Thymus (tissue), 11 donors: ENCODE measurements around the gene EIF1. TPM values are rescaled to one million over a fixed set of nuclear protein-coding genes. Genes with fewer than 3 reads are reported as not detected.

Source experiments
- DNase-seq, 9 donors: peaks; one replicate each; pipeline ENCODE4 v3.0.0-alpha.2; 2013; ENCODE audit warnings: low spot score in 9 of 9, low read depth in 6 of 9, missing footprints in 1 of 9
- H3K27ac ChIP-seq, 2 donors: one replicate each; pipeline ENCODE4 v1.5.1; 2013; ENCODE audit warnings: control low read depth in 1 of 2, low read depth in 1 of 2, low read length in 1 of 2, mild to moderate bottlenecking in 1 of 2, moderate library complexity in 1 of 2
- H3K27me3 ChIP-seq, 2 donors: one replicate each; pipeline ENCODE4 v1.5.1; 2013; ENCODE audit warnings: low read length in 1 of 2; ENCODE audit not compliant: control insufficient read depth in 2 of 2, insufficient read depth in 1 of 2
- H3K36me3 ChIP-seq, 2 donors: one replicate each; pipeline ENCODE4 v1.5.1; 2013; ENCODE audit warnings: low read length in 1 of 2, mild to moderate bottlenecking in 1 of 2, moderate library complexity in 1 of 2; ENCODE audit not compliant: control insufficient read depth in 2 of 2, insufficient read depth in 2 of 2
- H3K4me1 ChIP-seq, 2 donors: one replicate each; pipeline ENCODE4 v1.5.1; 2013; ENCODE audit warnings: low read length in 2 of 2; ENCODE audit not compliant: control insufficient read depth in 2 of 2, insufficient read depth in 2 of 2
- H3K4me3 ChIP-seq, 2 donors: one replicate each; pipeline ENCODE4 v1.5.1; 2013; ENCODE audit warnings: low read length in 2 of 2, control low read depth in 1 of 2, mild to moderate bottlenecking in 1 of 2
- H3K9me3 ChIP-seq, 2 donors: one replicate each; pipeline ENCODE4 v1.5.1; 2013; ENCODE audit warnings: low read length in 1 of 2, mild to moderate bottlenecking in 1 of 2; ENCODE audit not compliant: control insufficient read depth in 2 of 2, insufficient read depth in 1 of 2
- WGBS: extraction: QIAGEN DNeasy Blood & Tissue Kit; methylation state at CpG from one replicate; pipeline ENCODE4 v1.1.7; 2013; 5-methylcytosine and 5-hydroxymethylcytosine counted together
- polyA plus RNA-seq: library from polyadenylated mRNA; stranded (reverse); fragments of 200-250 nt; gene quantifications from one replicate; pipeline ENCODE4 v1.2.3, GENCODE V29; 2013
- total RNA-seq: library from RNA; stranded (reverse); fragments of 120-200 nt; gene quantifications from one replicate; pipeline ENCODE4 v1.2.4, GENCODE V29; 2013
- donor health status: healthy.

Gene EIF1
- total and polyA plus RNA-seq, 2 donors: 145 to 1,051 TPM

- Histone ChIP-seq H3K4me3 (no peak overlapping the region), H3K27me3 (peaks cover 0 to 4% of the 10 kb centered on the region in 2 donors), H3K9me3 (no peaks in the 10 kb centered on the region), H3K4me1 (peaks cover 0 to 7% of the 10 kb centered on the region in 2 donors), H3K27ac (no peak overlapping the region), H3K36me3 (no peaks in the 10 kb centered on the region)
- DNase-seq: no peak
- WGBS: 84% methylated on average over 12 of the region's 12 CpGs
Measured at GRCh38 chr17:41723801-41724475, 35.3 kb downstream of the EIF1 start.

DNA sequence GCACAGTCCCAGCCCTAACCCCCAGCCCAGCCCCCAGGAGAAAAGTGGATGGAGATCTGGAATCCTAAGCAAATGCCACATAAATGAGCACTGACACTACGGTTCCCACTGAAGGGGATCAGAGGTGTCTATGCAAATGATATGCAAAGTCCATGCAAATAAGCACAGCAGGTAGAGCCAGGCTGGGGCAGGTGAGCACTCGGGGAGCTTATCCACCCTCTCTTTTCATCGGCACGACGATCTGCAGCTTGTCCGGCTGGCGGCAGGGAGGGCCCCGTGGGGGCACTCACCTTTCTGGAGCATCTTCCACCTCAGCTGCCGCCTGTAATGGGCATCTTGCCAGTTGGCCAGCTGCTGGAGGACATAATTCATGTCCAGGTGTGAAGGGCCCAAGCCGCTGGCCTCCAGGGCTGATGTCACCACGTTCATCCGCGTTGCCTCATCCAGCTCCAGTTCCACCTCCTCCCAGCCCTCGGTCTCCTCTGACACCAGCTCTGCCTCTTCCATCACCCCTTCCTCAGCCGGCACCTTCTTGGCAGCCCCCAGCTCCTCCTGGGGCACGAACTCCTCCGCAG, 35.9 kb downstream of the EIF1 start:
- no peak for DNase-seq
- peaks cover 0 to 4% of the 10 kb centered on the region in 2 donors for H3K27me3 ChIP-seq
- H3K4me1 ChIP-seq: peaks cover 0 to 6% of the 10 kb centered on the region in 2 donors
- H3K4me3 ChIP-seq: no peak overlapping the region
- WGBS: 81% methylated on average over 17 of the region's 17 CpGs
- no peaks in the 10 kb centered on the region for H3K36me3 ChIP-seq
- H3K27ac ChIP-seq: no peak overlapping the region
- no peaks in the 10 kb centered on the region for H3K9me3 ChIP-seq

GRCh38 chr17:41725134-41725533, 36.4 kb downstream of the EIF1 start:
- no peak for DNase-seq
- Histone ChIP-seq H3K36me3 (no peaks in the 10 kb centered on the region), H3K9me3 (no peaks in the 10 kb centered on the region), H3K4me1 (peaks cover 0 to 6% of the 10 kb centered on the region in 2 donors), H3K27me3 (peaks cover 0 to 6% of the 10 kb centered on the region in 2 donors), H3K4me3 (no peak overlapping the region), H3K27ac (no peak overlapping the region)
- WGBS: 97% methylated on average over 5 of the region's 5 CpGs

GRCh38 chr17:41728056-41728455, 39.4 kb downstream of the EIF1 start:
- Histone ChIP-seq H3K27me3 (peaks cover 10 to 35% of the 10 kb centered on the region in 2 donors), H3K4me3 (no peak overlapping the region), H3K27ac (no peak overlapping the region), H3K4me1 (peaks cover 0 to 6% of the 10 kb centered on the region in 2 donors), H3K9me3 (no peaks in the 10 kb centered on the region), H3K36me3 (no peaks in the 10 kb centered on the region)
- no peak for DNase-seq
- WGBS: 79% methylated on average over 12 of the region's 12 CpGs

GRCh38 chr17:41730479-41730878, 41.8 kb downstream of the EIF1 start:
- no peak for DNase-seq
- H3K4me3 ChIP-seq: no peak overlapping the region
- peaks cover 0 to 21% of the 10 kb centered on the region in 2 donors for H3K4me1 ChIP-seq
- no peaks in the 10 kb centered on the region for H3K36me3 ChIP-seq
- H3K9me3 ChIP-seq: no peaks in the 10 kb centered on the region
- H3K27ac ChIP-seq: no peak overlapping the region
- peaks cover 32 to 57% of the 10 kb centered on the region in 2 donors for H3K27me3 ChIP-seq
- WGBS: 49% methylated on average over 4 of the region's 4 CpGs

DNA sequence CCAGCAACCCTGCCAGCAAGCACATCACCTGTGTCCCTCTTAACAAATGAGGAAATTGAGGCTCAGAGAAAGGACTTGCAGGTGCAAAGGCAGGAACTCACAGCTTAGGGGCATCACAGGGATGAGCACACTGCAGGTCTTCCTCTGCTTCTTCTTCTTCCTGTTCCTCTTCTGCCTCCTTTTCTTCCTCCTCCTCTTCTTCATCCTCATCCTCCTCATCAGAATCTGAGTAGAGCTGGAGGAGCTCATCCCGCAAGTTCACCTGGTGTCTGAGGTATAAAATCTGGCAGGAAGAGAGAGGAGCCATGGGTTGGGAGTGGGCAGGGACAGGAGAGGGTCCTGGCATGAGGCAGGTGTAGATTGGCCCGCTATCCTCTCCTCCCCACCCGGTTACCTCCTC, 43.2 kb downstream of the EIF1 start:
- Histone ChIP-seq H3K27ac (no peak overlapping the region), H3K27me3 (peaks cover 41 to 71% of the 10 kb centered on the region in 2 donors), H3K4me3 (no peak overlapping the region), H3K36me3 (no peaks in the 10 kb centered on the region), H3K4me1 (peaks cover 0 to 20% of the 10 kb centered on the region in 2 donors), H3K9me3 (no peaks in the 10 kb centered on the region)
- no peak for DNase-seq
- 64% methylated on average over 3 of the region's 3 CpGs for WGBS

GRCh38 chr17:41733348-41734138, 44.9 kb downstream of the EIF1 start:
- Histone ChIP-seq H3K27me3 (peaks cover 47 to 80% of the 10 kb centered on the region in 2 donors), H3K9me3 (no peaks in the 10 kb centered on the region), H3K27ac (no peak overlapping the region), H3K36me3 (no peaks in the 10 kb centered on the region), H3K4me1 (peaks cover 0 to 20% of the 10 kb centered on the region in 2 donors), H3K4me3 (peak overlapping the region in 1 of 2 donors; percentile 10)
- no peak for DNase-seq
- WGBS: 18% methylated on average over 40 of the region's 40 CpGs

GRCh38 chr17:41734139-41734948, 45.7 kb downstream of the EIF1 start, which contains the start of gene HAP1:
Gene HAP1, minus strand, starts transcription at chr17:41734643. Its CDS starts 9 bp downstream, at chr17:41734634.
- H3K9me3 ChIP-seq: no peaks in the 10 kb centered on the region
- H3K4me1 ChIP-seq: peaks cover 0 to 21% of the 10 kb centered on the region in 2 donors
- H3K27ac ChIP-seq: no peak within 1 kb of the TSS
- peaks cover 47 to 80% of the 10 kb centered on the region in 2 donors for H3K27me3 ChIP-seq
- peak within 1 kb of the TSS; percentile 10 to 29 for H3K4me3 ChIP-seq
- no peaks in the 10 kb centered on the region for H3K36me3 ChIP-seq
- WGBS: 3% methylated on average over 77 of the region's 77 CpGs
- DNase-seq: peak in 1 of 9 donors; percentile 27
